Measurements from ENCODE around the gene JAKMIP3. TPM values are rescaled to one million over a fixed set of nuclear protein-coding genes. Genes with fewer than 3 reads are reported as not detected.

The JAKMIP3 gene
- total RNA-seq, 2 experiments from 2014 or later, result 0.29 to 0.42 TPM

DNA sequence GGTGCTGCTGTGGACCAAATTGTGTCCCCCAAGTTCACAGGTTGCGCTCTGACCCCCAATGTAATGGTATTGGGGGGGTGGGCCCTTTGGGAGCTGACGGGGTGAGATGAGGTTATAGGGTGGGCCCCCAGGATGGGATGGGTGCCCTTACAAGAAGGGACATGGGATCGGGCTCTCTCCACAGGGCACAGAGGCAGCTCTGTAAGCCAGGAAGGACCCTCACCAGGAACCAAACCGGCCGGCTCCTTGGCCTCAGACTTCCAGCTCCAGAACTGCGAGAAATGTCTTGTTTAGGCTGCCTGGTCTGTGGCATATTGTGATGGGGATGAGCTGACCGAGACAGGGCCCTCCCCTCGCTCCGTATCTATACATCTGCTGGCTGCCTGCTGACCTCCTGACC lies 25.7 kb upstream of the JAKMIP3 start:
- ChIA-PET POLR2A (no interaction called here), CTCF (interaction anchor here (0.9 kb wide), 1 partner anchor 102 kb away, joined by 4 read pairs; no protein-coding TSS in a partner anchor)

DNA sequence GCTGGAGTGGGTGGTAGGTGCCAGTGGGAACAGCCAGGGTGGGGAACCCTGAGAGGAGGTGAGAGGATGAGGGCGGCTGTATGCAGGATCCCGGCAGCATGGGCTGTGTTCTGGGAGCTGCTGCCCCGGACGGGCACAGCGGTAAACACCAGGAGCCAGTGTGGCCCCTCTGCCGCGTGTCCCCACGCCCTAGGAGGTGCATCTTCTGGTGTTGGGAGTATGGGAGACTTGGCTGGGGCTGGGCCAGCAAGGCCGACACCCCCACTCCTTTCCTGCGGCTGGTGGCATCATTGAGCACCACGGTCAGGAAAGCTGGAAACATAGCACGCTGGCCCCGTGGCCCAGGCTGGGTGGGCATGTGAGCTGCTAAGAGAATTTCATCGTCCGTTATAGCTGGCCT lies 24.4 kb upstream of the JAKMIP3 start:
- CTCF ChIA-PET, result no interaction called here

DNA sequence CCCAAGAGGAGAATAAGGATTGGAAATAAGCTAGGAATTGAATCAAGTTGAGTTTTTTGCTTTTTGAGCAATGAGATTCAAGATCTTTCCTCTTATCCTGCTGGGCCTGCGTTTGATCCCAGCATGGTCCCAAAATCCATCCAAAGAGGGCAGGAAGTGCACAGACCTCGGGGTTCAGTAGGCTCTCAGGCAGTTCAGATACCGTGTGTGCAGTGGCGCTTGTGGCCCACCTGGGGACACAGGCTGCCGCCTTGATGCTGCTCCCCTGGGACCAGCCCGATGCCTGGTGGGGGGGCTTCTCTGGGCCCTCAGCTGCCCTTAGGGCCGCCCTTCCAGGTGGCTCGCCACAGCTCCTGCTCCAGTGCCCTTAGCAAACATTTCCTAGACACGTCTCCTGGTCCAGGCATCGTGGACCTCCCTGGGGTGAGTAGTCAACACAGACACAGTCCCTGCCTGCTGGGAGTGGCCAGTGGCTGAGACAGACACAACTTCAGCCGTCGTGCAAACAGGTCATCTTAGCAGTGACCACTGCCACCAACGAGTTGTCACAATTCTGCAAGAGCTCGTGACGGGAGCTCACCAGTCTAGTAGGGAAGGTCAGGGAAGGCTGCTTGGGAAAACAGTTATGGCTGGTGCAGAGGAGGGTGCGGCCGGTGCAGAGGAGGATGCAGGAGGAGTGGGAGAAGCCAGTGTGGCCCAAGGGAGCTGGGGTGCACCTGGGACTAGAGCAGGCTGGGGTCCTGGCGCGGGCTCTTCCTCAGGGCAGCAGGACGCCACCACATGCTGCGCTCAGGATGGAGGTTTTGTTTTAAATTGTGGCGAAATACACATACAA lies 21.7 kb upstream of the JAKMIP3 start:
- ChIA-PET POLR2A (no interaction called here), CTCF (no interaction called here)

More for the DNA sequence above, 24.4 kb upstream of the JAKMIP3 start:
- POLR2A ChIA-PET, result no interaction called here

DNA sequence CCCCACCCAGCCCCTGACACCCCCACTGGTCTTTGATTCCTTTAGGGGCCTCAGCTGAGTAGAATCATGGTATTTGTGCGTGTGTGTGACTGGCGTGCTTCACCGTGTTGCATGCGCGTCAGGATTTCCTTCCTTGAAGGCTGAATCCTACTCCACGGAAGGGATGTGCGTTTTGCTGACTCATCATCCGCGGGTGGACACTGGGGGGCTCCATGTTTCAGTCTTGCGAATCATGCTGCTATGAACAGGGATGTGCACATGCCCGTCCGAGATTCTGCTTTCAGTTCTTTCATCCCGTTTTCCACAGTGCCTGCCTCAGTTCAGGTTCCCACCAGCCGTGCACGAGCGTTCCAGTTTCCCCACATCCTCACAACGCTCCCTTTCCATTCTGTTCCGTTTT lies 20.9 kb upstream of the JAKMIP3 start:
- CTCF ChIA-PET, result no interaction called here
- POLR2A ChIA-PET, result no interaction called here

DNA sequence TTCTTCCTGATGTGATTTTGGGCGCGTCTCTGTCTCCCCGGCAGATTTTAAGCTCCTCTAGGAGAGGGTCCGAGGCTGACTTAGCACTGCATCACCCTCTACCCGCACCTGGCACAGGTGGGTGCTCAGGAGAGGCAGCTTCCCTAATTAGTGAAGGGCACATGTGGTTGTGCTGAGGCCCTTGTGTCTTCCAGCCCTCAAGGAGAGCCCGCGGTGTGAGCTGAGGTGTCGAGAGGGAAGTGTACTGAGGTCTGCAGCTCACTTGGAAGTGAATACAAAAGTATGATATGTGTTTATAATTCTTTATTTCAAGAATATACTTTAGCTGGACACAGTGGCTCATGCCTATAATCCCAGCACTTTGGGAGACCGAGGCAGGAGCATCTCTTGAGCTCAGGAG lies 20.4 kb upstream of the JAKMIP3 start:
- CTCF ChIA-PET, result no interaction called here
- POLR2A ChIA-PET, result no interaction called here

DNA sequence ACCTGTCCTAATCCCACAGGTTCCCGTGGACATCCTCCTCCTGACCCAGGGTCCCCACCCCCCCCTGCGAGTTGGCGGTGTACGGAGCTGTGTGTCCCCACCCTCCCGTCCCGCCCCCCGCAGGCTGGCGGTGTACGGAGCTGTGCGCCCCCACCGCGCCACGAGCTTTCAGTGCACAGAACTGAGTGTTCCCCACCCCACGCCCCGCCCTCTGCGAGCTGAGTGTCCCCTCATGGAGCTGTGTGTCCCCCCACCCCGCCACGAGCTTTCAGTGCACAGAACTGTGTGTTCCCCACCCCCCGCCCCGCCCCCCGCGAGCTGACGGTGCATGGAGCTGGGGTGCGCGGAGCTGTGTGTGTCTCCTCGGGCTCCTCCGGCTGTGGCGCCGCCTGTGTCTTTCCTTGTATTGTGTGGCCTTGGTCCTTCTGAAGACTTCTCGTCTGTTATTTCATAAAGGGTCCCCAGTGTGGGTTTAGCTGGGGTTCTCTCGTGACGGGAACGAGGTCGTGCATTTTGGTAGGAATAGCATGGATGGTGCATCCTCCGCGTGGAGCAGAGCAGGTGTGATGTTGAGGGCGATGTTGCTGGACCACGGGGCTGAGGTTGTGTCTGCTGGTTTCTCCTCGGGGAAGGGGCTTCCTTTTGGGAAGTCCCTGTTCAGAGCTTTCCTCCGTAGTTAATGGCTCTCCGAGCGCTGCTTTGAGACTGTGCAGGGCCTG lies 18.0 kb upstream of the JAKMIP3 start:
- ChIA-PET POLR2A (no interaction called here), CTCF (interaction anchor here (1.3 kb wide), 1 partner anchor 25 kb away, joined by 4 read pairs; no protein-coding TSS in a partner anchor)

DNA sequence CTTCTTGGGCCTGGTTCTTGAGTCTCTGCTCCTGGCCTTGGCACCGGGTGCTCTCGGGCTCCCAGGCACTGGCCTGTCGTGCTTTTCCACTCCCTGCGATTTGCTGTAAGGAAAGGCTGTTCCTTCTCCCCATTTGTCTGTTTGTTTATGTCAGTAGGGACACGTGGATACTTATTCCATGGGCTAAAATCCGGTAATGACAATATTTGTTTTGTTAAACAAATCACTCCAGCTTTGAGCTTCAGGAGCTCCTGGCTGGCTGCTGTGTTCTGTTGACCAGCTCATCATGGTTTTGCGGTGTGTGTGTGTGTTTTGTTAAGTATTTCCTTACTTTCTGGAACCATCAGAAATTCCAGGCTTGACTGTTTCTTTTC lies 17.5 kb upstream of the JAKMIP3 start:
- CTCF ChIA-PET, result interaction anchor here (1.3 kb wide), 1 partner anchor 26 kb away, joined by 4 read pairs; no protein-coding TSS in a partner anchor
- POLR2A ChIA-PET, result no interaction called here

DNA sequence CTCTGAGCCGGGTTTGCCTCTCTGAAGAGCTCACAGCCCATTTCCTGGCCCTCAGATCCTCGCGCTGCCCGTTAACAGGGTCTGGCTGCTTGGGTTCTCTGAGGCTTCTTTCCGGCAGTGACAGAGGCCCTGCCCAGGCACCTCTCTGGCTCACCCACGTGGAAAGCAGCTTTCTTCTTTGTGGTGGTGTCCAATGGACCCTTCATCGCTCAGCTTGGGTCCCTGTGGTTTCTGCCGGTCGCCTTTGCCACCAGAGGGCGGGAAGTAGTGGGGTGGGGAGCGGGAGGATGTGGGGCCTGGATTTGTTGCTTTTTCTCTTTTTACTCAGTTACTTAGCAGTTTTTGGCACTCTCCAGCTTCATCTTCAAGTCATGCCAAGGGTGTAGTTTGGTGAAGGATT lies 15.6 kb upstream of the JAKMIP3 start:
- ChIA-PET CTCF (no interaction called here), POLR2A (no interaction called here)

DNA sequence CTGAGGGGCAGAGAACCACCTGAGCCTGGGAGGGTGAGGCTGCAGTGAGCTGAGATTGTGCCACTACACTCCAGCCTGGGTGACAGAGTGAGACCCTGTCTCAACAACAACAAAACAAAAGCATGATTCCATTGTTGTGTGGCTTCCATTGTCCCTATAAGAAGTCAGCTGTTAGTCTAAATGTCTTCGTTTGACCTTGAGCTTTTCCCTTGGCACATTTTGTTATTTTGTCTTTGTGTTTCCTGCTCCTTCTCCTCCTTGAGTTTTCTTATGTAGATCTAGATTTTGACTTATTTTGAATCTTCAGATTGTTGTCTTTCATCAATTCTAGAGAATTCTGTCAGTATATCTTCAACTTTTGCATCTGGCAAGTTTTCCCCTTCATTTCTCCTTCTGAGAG lies 13.6 kb upstream of the JAKMIP3 start:
- POLR2A ChIA-PET, result no interaction called here
- CTCF ChIA-PET, result no interaction called here

DNA sequence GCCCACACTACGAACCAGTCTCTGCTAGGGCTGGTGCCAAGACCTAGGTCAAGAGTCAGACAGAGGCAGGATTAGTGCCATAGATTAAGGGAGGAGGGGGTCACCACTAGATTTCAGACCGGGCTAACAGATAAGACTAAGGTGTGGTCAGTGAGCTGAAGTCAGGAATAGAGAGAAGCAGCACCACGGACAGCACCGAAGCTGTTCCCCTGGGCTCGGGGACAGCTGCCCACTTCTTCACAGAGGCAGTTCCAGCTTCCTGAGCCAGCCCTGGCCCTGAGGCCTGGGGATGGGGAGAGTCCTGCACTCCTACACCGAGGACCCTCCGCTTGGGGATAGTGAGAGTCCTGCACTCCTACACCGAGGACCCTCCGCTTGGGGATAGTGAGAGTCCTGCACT lies 11.2 kb upstream of the JAKMIP3 start:
- CTCF ChIA-PET, result no interaction called here
- POLR2A ChIA-PET, result no interaction called here

DNA sequence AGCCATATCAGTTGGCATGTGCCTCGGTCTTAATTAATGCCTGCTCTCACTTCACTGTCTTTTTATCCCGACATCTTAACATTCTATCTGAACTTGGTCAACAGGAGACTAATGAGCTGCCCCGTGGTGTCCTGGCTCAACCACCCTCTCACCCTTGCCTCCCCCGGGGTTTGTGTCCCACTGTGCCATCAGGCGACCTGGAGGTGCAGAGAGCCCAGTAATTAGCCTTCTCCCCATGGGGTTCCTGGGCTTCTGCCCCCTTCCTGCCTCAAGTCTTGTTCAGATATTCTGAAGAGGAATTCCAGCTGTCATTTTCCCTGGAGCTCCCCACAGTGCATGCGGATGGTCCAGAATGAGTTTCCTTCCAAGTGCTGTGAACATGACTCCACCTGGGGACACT lies 10.1 kb upstream of the JAKMIP3 start:
- POLR2A ChIA-PET, result no interaction called here
- CTCF ChIA-PET, result no interaction called here

DNA sequence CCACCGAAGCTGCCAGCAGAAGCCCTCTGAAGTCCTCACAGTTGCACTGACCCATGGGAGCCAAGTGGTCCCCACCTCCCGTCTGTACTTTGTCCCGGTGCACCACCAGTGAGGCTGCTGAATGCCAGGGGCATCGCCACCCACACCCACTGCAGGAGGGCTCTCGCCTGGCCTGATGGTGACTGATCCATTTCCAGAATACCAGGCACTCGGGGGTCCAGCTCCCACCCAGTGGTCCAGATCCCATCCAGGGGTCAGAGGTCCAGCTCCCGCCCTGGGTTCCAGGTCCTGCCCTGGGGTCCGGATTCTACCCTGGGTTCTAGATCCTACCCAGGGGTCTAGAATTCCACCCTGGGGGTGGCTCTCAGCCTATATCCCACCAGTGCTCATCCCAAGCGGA lies 9.1 kb upstream of the JAKMIP3 start:
- CTCF ChIA-PET, result no interaction called here
- POLR2A ChIA-PET, result no interaction called here

DNA sequence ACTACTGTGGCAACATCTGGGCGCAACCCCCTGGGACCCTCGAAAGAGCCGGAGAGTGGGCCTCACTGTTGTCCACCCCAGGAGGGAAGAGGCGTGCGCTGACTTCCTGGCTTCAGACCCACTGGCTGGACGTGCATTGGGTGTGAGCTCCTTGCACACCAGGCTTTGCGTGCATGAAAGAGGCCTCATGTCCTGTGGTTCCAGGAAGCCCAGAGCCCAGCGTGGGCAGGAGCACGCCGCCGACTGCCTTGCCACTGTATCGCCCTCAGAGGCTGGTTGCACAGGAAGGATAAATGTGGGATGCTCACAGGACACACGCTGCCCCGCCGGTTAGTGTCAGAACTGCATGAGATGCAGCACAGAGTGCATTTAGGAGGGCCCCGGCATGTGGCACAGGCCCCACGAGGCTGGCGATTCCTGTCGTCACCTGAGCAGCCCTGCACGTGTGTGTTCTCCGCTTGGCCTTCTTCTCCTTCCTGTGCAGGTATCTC lies 8.5 kb upstream of the JAKMIP3 start:
- ChIA-PET CTCF (no interaction called here), POLR2A (no interaction called here)

DNA sequence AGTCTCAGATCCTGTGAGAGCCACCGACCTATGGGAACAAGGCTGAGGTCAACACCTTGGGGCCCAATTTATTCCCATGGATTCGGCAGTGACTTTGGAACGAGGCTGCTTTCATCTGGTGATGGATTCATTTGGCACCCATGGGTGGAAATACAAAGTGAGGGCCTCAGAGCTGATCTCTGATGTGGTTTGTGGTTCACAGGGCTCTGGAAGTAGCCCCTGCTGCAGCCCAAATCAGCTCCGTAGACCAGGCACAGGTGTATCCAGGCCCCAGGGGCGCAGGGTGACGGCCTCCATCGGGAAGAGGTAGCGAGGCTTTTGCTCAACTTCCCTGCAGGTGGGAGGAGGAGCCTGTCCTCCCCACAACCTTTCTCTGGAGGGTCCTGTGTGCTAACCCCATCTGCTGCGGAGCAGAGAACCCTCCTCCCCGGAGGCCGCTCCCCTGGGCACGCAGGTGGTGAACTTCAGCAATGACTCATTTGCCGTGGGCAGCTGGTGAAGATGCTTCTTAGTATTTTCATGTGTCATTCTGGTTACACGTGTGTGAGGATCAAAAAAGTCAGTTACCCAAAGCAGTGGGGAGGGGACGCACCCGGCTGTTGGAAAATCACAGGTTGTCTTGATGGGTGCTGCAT lies 7.5 kb upstream of the JAKMIP3 start:
- ChIA-PET POLR2A (no interaction called here), CTCF (interaction anchor here (1.5 kb wide), 1 partner anchor 84 kb away, joined by 3 read pairs; no protein-coding TSS in a partner anchor)

DNA sequence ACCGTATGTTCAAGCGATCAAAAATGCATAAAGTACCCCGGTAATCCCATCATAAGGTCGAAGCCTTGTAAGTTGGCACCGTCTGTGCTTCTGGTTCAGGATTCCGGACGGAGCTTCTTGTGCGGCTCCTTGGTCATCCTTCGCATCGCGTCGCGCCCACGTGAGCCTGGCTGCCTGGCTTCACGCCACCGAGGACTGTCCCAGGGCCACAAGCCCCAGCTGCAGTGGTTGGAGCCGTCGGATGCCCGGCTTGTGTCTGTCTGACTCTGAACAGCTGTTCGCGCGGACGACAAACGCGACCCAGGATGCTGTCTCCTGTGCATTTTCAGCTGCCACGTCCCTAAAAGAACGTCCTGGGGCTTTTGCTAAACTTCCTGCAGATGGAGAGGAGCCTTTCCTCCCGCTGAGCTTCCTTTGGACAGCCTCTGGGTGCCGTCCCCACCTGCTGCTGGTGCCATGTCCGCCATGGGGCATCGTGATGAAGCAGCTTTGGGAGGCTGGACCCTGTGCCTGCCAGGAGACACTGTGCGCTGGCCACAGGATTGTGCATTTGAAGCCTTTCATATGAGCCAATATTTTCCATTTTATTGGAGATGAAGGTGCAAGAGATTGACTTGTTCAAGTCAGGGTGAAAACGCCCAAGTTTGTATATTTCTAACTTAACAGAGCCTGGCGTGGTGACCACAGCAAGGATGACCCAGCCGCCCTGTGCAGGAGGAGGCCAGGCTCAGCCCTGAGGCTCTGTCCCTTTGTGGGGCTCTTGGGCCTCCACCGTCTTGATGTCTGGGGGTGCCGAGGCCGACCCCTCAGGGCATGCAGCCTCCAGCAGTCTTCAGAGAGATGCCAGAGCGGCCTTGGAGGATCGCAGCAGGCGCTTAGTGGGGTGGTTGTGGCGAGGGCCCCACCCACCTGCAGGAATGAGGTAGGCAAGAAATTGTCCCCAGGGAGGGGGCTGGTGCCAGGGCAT lies 6.7 kb upstream of the JAKMIP3 start:
- CTCF ChIA-PET, result interaction anchor here (1.5 kb wide), 1 partner anchor 83 kb away, joined by 3 read pairs; no protein-coding TSS in a partner anchor
- POLR2A ChIA-PET, result no interaction called here

DNA sequence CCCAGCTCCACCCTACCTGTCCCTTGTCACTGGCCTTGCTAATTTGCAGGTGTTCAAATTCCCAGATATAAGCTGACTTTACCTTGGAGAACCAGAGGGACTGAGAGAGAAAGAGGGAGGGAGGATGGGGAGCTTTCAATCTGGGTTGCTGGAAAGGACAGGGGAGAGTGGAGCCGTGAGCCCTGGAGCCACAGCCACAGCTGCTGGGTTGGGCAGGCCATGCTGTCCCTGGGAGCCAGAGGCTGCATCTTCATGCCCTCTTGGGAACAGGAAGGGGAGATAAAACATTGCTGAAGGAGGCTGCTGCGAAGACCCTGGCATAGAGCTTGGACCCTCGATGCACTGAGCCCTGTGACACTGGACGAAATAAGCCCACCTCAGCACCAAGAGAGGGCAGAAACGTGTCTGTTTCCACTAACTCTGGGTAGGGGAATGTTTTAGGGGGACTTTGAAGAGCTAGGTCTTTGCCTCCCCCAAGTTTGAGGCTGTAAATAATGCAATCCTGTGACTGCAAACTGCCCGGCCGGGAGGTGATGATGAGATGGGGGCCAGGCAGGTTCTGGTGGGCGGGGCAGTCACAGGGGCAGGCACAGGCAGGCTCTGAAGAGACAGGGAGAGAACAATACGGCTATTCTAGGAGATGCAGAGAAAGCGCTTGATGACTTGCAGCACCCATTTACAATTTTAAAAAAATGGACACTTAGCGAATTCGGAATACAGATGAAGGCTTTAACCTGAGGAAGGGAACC lies 5.8 kb upstream of the JAKMIP3 start:
- CTCF ChIA-PET, result no interaction called here
- POLR2A ChIA-PET, result no interaction called here

DNA sequence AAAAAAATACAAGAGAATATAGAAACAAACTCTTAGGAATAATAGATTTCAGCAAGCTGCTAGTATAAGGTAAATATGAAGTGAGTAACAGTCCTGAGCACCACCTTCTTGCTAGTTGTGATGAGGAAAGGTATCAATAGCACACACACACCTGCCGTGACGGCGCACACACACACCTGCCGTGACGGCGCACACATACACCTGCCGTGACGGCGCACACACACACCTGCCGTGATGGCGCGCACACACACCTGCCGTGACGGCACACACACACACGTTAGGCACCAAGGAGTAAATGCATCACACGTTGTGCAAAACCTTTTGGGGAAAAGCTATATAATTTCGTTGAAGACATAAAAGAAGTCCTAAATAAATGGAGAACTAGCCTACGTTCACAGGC lies 4.7 kb upstream of the JAKMIP3 start:
- ChIA-PET CTCF (no interaction called here), POLR2A (no interaction called here)

DNA sequence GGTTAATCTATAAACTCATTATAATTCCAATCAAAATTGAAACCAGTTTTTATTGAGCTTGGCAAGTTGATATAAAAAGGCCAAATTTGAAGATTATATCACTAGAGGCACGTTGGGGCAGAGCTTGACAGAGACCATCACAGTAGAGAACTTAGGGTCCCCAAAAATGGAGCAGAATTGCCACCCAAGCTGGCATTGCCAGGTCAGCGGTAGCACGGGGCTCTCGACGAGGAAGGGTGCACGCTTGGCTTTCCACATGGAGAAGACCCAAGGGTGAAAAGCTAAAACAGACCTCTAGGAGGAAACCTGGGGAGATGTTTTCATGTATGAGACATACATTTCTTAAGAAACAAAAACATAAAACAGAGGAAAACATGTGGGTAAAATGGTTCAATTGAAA lies 4.3 kb upstream of the JAKMIP3 start:
- POLR2A ChIA-PET, result no interaction called here
- CTCF ChIA-PET, result no interaction called here

DNA sequence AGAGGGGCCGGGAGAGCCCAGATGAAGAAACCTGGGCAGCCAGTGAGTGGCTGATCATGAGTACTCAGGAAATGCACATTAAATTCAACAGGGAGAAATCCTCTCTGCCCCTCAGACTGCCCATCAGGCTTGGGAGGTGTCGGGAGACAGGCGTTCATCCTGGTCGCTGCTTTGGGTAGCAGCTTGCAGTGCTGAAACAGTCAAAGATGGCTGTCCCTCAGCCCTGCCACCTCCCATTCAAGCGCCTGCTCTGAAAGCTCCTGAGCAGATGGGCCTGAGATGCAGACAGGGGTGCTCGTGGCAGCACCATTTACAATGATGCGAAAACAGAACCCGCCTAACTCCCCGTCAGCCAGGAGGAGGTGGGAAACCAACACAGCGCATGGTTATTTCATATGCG lies 3.6 kb upstream of the JAKMIP3 start:
- CTCF ChIA-PET, result no interaction called here
- POLR2A ChIA-PET, result no interaction called here
